Left cardiac atrium (tissue), 4 donors: ENCODE results near the gene FBXL15. TPM values are rescaled to one million over a fixed set of nuclear protein-coding genes. Genes with fewer than 3 reads are reported as not detected.
"Not testable (repeated sequence)": the region's sequence is repeated elsewhere in the genome, so short reads cannot be mapped to it uniquely, and the experiment has no call there.

ENCODE experiments used
- ATAC-seq, 2 donors: fragments of 200-7000 bp; cut with Tn5 transposase; one replicate each; pipeline ENCODE4 v1.9.1; 2020; ENCODE audit warnings: mild to moderate bottlenecking in 2 of 2, moderate library complexity in 2 of 2
- DNase-seq: peaks from one replicate; pipeline ENCODE4 v3.0.0-alpha.2; 2020
- intact Hi-C, 2 donors: fragments of 100-400 bp; cut with DNase I; formaldehyde crosslinking; loops; one replicate each; pipeline versions ENCODE4 v1.14.1 to v1.15.1; 2022 to 2023
- total RNA-seq, 2 donors: library from RNA; stranded (reverse); fragmentation: NEBNext Ultra II Directional; extraction: Animal tissue kit (Norgen Biotek cat#: 25700); gene quantifications; one replicate each; pipeline ENCODE4 v1.2.1, GENCODE V29; 2021
- donor health status: DM: no; HTN: yes; CAD: no.
- donor health status: DM: no; HTN: yes; CAD: no; lungs with severe emphysema.
- donor health status: DM: yes; HTN: yes; CAD: no.
- donor health status: Dilated cardiomyopathy.

The FBXL15 gene
- total RNA-seq, 2 donors from 2014 or later = 13.1 to 14.0 TPM

GRCh38 chr10:102438374-102438773 is 17.7 kb downstream of the FBXL15 start:
- no peak for DNase-seq
- ATAC-seq = no peak
- intact Hi-C loops = no loop called here

- intact Hi-C loops = no loop called here
- DNase-seq = no peak
Measured at GRCh38 chr10:102444851-102445250, 24.2 kb downstream of the FBXL15 start.

GRCh38 chr10:102449321-102450123 is 28.9 kb downstream of the FBXL15 start:
- peak; percentile 79 for DNase-seq
- intact Hi-C loops = no loop called here
- ATAC-seq = peak; percentile 72 to 75

More at GRCh38 chr10:102444851-102445250, 24.2 kb downstream of the FBXL15 start:
- ATAC-seq = no peak

GRCh38 chr10:102450124-102450373 is 29.4 kb downstream of the FBXL15 start:
- intact Hi-C loops = no loop called here
- ATAC-seq (no peak), DNase-seq (no peak)

GRCh38 chr10:102450374-102451104 is 29.9 kb downstream of the FBXL15 start:
- intact Hi-C loops = no loop called here
- DNase-seq (peak; percentile 89), ATAC-seq (peak; percentile 90 to 96)

GRCh38 chr10:102451105-102451969 is 30.7 kb downstream of the FBXL15 start, which contains the start of gene C10orf95:
C10orf95 (minus strand) TSS chr10:102451543; CDS start chr10:102451093, 450 bp downstream.
- intact Hi-C loops = no loop called here
- DNase-seq = no peak
- ATAC-seq = peak in 1 of 2 donors; percentile 3

GRCh38 chr10:102452672-102453340 is 32.2 kb downstream of the FBXL15 start:
- ATAC-seq (peak in 1 of 2 donors; percentile 26), DNase-seq (peak; percentile 55)
- intact Hi-C loops = no loop called here

GRCh38 chr10:102453502-102453901 is 32.9 kb downstream of the FBXL15 start:
- intact Hi-C loops = no loop called here
- DNase-seq (no peak), ATAC-seq (no peak)

- intact Hi-C loops, DNase-seq, ATAC-seq: not testable (repeated sequence)
Measured at GRCh38 chr10:102454662-102455487, 34.2 kb downstream of the FBXL15 start.

GRCh38 chr10:102455893-102456471 is 35.3 kb downstream of the FBXL15 start:
- ATAC-seq = peak in 1 of 2 donors; percentile 36
- intact Hi-C loops = no loop called here
- DNase-seq = no peak

- intact Hi-C loops = no loop called here
- DNase-seq = no peak
- ATAC-seq = no peak
Measured at GRCh38 chr10:102457591-102458150, 37.0 kb downstream of the FBXL15 start.

GRCh38 chr10:102458656-102459055 is 38.0 kb downstream of the FBXL15 start:
- DNase-seq (no peak), ATAC-seq (no peak)
- intact Hi-C loops = no loop called here

GRCh38 chr10:102460836-102461186 is 40.2 kb downstream of the FBXL15 start:
- no peak for DNase-seq
- intact Hi-C loops = no loop called here
- ATAC-seq = peak; percentile 4 to 13

GRCh38 chr10:102461187-102462054 is 40.8 kb downstream of the FBXL15 start:
- intact Hi-C loops = no loop called here
- DNase-seq (peak; percentile 94), ATAC-seq (peak; percentile 97 to 98)

GRCh38 chr10:102462512-102463054 is 41.9 kb downstream of the FBXL15 start:
- no peak for ATAC-seq
- intact Hi-C loops = no loop called here
- no peak for DNase-seq

GRCh38 chr10:102463983-102464382 is 43.3 kb downstream of the FBXL15 start:
- DNase-seq (no peak), ATAC-seq (no peak)
- intact Hi-C loops = no loop called here
